OCI-LY1 (cell line): ENCODE data around the gene TCERG1L.

ENCODE experiments used
- CTCF ChIP-seq: fragments of 200-600 bp; sonication (generic), shearing (Covaris generic); IDR thresholded peaks from 2 replicates; pipeline ENCODE4 v1.5.1; 2017; ENCODE audit warnings: mild to moderate bottlenecking, antibody characterized with exemption, low read length, moderate library complexity, mixed read lengths
- EZH2 ChIP-seq: fragments of 200-600 bp; sonication (generic), shearing (Covaris generic); IDR thresholded peaks from 2 replicates; pipeline ENCODE4 v1.8.0; 2017; ENCODE audit warnings: borderline replicate concordance, mixed run types, mild to moderate bottlenecking, antibody characterized with exemption, low read length, moderate library complexity, mixed read lengths

DNA sequence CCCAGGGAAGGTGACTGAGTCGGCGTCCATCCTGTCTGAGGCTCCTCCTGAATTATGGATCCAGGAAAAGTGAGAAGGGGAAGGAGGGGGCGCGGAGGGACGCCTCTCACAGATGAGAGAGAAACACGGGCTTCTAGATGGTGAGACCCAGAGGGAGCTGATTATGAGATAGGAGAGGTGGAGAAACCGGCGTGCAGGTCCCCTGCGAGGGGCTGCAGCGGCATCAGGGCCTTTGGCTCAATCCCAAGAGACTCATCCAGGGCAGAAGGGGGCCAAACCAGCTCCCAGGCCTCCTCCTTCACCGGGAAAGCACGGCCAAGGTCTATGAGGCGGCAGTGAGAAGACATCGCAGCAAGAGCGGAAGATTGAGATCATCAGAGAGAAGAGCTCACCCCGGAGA is 70.8 kb downstream of the TCERG1L start:
- TF ChIP-seq CTCF = no peak
- TF ChIP-seq EZH2 = no peak
